ENCODE results near the gene KLHDC10. TPM values are rescaled to one million over a fixed set of nuclear protein-coding genes. Genes with fewer than 3 reads are reported as not detected.
"Not testable (repeated sequence)": the region's sequence is repeated elsewhere in the genome, so short reads cannot be mapped to it uniquely, and the experiment has no call there.

The KLHDC10 gene
- total RNA-seq, 1 donor from 2014 or later = 16.8 TPM

DNA sequence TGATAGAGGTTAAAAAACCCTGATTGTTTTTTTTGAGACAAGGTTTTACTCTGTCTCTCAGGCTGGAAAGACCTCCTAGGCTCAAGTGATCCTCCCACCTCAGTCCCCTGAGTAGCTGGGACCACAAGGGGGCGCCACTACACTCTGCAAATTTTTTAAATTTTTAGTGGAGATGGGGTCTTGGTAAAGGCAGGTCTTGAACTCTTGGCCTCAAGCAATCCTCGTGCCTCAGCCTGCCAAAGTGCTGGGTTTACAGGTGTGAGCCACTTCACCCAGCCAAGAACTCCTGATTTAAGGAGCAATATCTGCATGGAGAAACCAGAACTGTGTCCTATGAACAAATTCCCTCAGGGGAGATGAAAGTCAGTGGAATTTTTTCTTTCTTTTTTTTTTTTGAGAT is 7.3 kb upstream of the KLHDC10 start:
- H3K9me3 Mint-ChIP-seq = no peaks in the 10 kb centered on the region
- H3K4me3 Mint-ChIP-seq = no peak overlapping the region
- peaks cover 2% of the 10 kb centered on the region for H3K4me1 Mint-ChIP-seq
- H3K27ac Mint-ChIP-seq = no peak overlapping the region
- no peaks in the 10 kb centered on the region for H3K36me3 Mint-ChIP-seq (ENCODE audit: low read depth)
- H3K27me3 Mint-ChIP-seq = no peaks in the 10 kb centered on the region
- peak; percentile 90 for DNase-seq
- intact Hi-C loops (cut with micrococcal nuclease) = loop anchor here (2.0 kb wide), 1 partner anchor 696 kb away; no protein-coding TSS in a partner anchor

DNA sequence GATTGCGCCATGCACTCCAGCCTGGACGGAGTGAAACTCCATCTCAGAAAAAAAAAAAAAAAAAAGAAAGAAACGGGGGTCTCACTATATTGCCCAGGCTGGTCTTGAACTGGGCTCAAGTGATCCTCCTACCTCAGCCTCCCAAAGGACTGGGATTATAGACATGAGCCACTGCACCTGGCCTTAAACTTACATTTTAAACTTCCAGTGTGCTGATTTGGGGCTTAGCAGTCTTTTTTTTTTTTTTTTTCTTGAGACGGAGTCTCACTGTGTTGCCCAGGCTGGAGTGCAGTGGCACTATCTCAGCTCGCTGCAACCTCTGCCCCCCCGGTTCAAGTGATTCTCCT is 5.8 kb upstream of the KLHDC10 start:
- H3K4me3 Mint-ChIP-seq; H3K36me3 Mint-ChIP-seq (ENCODE audit: low read depth); H3K27me3 Mint-ChIP-seq; H3K4me1 Mint-ChIP-seq; H3K9me3 Mint-ChIP-seq; DNase-seq; intact Hi-C loops (cut with micrococcal nuclease); H3K27ac Mint-ChIP-seq: not testable (repeated sequence)

DNA sequence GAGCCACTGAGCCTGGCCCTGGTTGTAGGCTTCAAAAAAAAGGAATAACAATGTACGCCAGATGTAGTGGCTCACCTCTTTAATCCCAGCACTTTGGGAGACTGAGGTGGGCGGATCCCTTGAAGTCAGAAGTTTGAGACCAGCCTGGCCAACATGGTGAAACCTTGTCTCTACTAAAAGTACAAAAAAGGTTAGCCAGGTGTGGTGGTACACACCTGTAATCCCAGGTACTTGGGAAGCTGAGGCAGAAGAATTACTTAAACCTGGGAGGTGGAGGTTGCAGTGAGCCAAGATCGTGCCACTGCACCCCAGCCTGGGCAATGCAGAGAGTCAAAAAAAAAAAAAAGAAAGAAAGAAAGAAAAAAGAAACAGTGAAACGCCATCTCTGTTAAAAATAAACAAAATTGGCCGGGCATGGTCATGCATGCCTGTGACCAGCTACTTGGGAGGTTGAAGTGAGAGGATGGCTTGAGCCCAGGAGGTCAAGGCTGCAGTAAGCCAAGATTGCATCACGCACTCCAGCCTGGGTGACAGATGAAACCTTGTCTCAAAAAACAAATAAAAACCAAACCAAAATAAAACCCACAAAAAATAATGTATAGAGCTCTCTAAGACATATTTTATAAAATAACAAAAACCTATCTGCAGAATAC is 4.7 kb upstream of the KLHDC10 start:
- Mint-ChIP-seq H3K9me3 (peaks cover 4% of the 10 kb centered on the region), H3K36me3 (ENCODE audit: low read depth) (peaks cover 2% of the 10 kb centered on the region)
- intact Hi-C loops (cut with micrococcal nuclease) = no loop called here

DNA sequence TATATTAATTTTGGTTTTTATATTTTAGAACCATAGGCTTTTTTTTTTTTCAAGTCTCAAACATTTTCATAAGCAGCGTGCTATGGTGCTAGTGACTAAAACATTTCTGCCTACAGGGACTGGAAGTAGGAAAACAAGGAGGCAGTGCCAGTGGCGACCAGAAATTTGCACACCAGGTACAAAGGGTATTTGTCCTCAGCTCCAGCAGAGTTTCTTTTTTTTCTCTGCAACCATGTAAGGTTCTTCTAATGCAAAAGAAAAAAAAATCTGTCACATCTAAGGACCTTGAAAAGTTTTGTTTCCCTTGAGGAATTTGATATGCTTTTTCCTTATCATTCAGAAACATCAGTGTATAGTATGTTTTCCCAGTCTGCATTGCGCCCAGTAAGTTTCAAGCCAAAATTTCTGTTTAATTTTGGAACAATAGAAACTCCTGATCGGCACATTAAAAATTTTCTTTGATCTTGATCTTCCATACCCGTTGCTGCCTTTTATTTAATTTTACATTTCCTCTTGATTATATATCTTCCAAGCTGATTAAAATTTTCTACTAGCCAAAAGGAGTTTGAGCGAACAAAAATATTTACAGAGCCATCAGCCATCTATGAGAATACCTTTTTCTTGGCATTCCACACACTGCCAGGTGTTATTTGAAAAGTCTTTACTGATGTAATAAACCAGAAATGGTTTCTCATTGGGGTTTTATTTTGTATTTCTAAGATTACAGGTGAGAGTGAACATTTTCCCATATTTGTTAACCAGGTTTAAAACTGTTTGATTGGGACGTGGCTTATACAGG is 956 bp upstream of the KLHDC10 start:
- no peaks in the 10 kb centered on the region for H3K27me3 Mint-ChIP-seq
- peak overlapping the region; percentile 95 for H3K4me3 Mint-ChIP-seq
- intact Hi-C loops (cut with micrococcal nuclease) = no loop called here
- DNase-seq = no peak
- no peak overlapping the region for H3K27ac Mint-ChIP-seq
- peaks cover 27% of the 10 kb centered on the region for H3K4me1 Mint-ChIP-seq
- H3K9me3 Mint-ChIP-seq = peaks cover 4% of the 10 kb centered on the region
- H3K36me3 Mint-ChIP-seq (ENCODE audit: low read depth) = peaks cover 8% of the 10 kb centered on the region

More for the DNA sequence above, 4.7 kb upstream of the KLHDC10 start:
- H3K27ac Mint-ChIP-seq = no peak overlapping the region
- no peak for DNase-seq
- H3K4me3 Mint-ChIP-seq = no peak overlapping the region
- peaks cover 8% of the 10 kb centered on the region for H3K4me1 Mint-ChIP-seq
- no peaks in the 10 kb centered on the region for H3K27me3 Mint-ChIP-seq

DNA sequence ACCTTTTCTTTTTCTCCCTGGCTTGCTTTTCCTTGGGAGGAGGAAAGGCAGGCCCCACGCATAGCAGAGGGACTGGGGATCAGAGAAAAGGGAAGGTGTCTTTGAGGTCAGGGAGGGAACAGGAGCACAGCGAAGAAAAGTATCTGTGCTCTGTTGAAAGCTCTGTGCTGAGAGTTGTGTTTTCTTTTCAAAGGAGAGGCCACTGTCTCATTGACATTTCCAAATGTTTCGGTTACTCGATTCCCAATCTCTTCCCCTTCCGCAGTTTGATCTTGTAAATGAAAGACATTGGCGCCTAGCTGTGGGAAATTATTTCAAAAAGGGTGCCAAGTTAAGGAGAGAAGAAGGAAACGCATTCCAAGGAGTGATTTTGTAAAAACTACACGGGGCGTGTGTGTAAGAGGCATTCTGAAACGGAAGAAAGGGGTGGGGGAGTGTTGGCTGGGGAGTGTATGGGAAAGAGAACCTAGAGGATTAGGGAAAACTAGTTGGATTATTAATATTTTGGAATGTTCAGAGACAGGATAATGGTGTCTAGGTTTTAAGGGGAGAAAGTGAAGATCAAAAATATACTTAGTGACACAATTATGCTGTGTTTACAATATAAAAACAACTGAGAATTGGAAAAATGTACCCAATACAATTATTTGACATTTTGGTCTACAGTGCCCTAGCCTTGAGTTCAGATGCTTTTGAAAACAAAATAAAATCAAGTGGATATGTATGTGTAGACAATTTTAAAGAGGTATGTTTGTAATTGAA is 708 bp downstream of the KLHDC10 start:
- peak overlapping the region; percentile 95 for H3K4me3 Mint-ChIP-seq
- H3K27ac Mint-ChIP-seq = peak overlapping the region; percentile 75
- intact Hi-C loops (cut with micrococcal nuclease) = loop anchor here (1.0 to 10.0 kb wide), 8 partner anchors 20 to 576 kb away; partner anchors contain the start of genes CEP41 and ZC3HC1
- H3K36me3 Mint-ChIP-seq (ENCODE audit: low read depth) = peaks cover 8% of the 10 kb centered on the region
- H3K27me3 Mint-ChIP-seq = no peaks in the 10 kb centered on the region
- DNase-seq = no peak
- peaks cover 27% of the 10 kb centered on the region for H3K4me1 Mint-ChIP-seq
- H3K9me3 Mint-ChIP-seq = peaks cover 4% of the 10 kb centered on the region

DNA sequence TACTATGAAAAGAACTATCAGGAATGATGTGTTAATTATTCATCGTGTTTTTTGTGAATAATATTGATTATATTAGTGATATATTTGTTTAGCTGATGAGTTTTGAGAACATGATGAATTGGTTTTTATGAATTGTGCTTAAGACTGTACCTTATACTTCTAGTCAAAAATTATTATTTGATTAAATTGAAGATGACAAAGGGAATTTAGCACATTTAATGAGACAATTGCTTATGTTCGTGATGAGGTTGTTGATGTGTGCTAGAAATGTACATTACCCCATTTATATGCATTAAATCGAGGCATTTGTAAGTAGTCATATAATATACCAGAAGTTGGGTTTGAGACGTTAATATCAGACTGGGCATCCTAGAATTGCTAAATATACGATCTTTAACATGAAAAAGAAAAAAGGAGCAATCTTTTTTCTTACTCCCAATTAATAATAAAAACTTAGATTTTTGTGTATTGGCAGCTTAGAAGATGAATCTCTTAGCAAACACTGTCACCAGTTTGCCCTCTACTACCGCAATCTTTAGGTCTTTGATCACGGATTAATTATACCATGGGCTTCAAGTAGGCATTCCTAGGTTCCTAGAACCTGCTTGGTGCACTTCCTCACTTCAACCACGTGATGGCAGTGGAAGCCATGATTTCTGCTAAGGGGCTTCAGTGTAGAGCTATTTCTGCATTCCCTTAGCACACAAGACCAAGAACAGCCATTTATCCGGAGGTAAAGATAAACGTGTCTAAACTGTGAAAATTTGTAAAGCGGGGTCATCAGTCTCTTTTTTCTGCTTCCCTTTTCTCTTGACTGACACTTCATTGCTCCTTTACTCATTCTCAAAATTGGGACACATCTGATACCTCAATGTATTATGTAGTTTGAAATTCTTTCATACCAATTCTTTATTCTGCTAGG is 1.6 kb downstream of the KLHDC10 start:
- Mint-ChIP-seq H3K4me1 (peaks cover 27% of the 10 kb centered on the region), H3K27me3 (no peaks in the 10 kb centered on the region), H3K9me3 (peaks cover 4% of the 10 kb centered on the region), H3K4me3 (peak overlapping the region; percentile 4), H3K36me3 (ENCODE audit: low read depth) (peaks cover 8% of the 10 kb centered on the region), H3K27ac (no peak overlapping the region)
- intact Hi-C loops (cut with micrococcal nuclease) = loop anchor here (1.0 to 10.0 kb wide), 10 partner anchors 65 to 761 kb away; partner anchors contain the start of genes CEP41 and TMEM209
- peak; percentile 88 for DNase-seq

DNA sequence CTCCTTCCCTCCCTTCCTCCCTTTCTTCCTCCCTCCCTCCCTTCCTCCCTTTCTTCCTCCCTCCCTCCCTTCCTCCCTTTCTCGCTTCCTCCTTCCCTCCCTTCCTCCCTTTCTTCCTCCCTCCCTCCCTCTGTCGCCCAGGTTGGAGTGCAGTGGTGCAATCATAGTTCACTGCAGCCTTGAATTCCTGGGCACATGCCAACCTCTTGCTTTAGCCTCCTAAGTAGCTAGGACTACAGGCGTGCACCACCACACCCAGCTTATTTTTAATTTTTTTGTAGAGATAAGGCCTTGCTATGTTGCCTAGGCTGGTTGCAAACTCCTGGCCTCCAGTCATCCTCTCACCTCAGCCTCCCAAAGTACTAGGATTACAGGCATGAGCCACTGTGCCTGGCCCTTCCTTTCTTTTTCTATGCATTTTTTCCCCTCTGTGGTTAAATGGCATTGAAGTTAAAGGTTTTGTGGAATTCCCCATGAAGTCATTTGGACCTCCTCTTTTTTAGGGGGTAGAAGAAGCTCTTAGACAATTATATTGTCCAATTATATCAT is 9.6 kb downstream of the KLHDC10 start:
- H3K4me3 Mint-ChIP-seq = no peak overlapping the region
- H3K27ac Mint-ChIP-seq = no peak overlapping the region
- peaks cover 8% of the 10 kb centered on the region for H3K4me1 Mint-ChIP-seq
- no peaks in the 10 kb centered on the region for H3K9me3 Mint-ChIP-seq
- DNase-seq = no peak
- H3K36me3 Mint-ChIP-seq (ENCODE audit: low read depth) = peaks cover 14% of the 10 kb centered on the region
- H3K27me3 Mint-ChIP-seq = no peaks in the 10 kb centered on the region
- intact Hi-C loops (cut with micrococcal nuclease) = loop anchor here (5.0 to 10.0 kb wide), 3 partner anchors 42 to 485 kb away; no protein-coding TSS in a partner anchor

DNA sequence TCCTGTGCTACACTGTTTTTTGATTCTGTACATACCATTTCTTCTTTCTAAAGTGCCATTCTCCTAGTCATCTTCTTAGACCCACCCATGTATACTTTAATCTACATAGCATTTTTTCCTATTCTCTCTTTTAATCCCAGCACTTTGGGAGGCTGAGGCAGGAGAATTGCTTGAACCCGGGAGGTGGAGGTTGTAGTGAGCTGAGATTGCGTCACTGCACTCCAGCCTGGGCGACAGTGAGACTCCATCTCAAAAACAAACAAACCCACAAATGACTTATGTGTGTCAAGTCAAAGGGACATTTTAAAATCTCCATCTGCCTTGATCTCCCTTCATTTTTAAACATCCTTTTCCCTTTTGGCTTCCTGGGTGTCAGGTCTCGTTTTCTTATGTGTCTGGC is 13.2 kb downstream of the KLHDC10 start:
- not testable (repeated sequence) for H3K4me3 Mint-ChIP-seq, H3K27ac Mint-ChIP-seq, H3K27me3 Mint-ChIP-seq, DNase-seq, H3K9me3 Mint-ChIP-seq
- Mint-ChIP-seq H3K36me3 (ENCODE audit: low read depth) (peaks cover 14% of the 10 kb centered on the region), H3K4me1 (peaks cover 11% of the 10 kb centered on the region)
- intact Hi-C loops (cut with micrococcal nuclease) = loop anchor here (5.0 kb wide), 1 partner anchor 39 kb away; no protein-coding TSS in a partner anchor

DNA sequence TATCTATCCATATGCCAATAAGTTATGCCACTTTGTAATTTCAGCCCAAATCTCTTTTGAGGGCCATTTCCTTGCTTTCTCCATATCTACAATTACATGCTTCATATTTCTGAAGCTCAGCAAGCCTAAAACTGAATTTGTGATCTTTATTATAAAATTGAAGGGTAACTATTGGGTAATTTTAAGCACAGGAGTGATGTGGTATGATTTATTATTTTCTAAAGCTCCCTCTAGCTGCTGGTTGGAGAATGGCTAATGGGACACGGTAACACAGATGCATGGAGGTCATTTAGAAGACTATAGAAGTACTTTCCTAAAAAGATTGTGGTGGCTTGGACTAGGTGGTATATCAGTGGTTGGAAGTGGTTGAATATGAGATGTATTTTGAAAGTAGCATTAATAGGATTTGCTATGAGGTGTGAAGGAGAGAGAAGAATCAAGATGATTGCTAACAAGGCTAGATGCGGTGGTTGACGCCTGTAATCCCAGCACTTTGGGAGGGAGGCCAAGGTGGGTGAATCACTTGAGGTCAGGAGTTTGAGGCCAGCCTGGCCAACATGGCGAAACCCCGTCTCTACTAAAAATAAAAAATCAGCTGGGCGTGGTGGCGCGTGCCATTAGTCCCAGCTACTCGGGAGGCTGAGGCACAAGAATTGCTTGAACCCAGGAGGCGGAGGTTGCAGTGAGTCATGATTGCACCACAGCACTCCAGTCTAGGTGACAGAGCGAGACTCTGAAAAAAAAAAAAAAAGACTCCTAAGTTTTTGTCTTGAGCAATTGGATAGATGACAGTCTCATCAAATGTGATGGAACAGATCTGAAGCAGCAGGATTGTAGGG is 13.9 kb downstream of the KLHDC10 start:
- no peaks in the 10 kb centered on the region for H3K9me3 Mint-ChIP-seq
- no peak overlapping the region for H3K4me3 Mint-ChIP-seq
- DNase-seq = no peak
- no peaks in the 10 kb centered on the region for H3K27me3 Mint-ChIP-seq
- H3K4me1 Mint-ChIP-seq = peaks cover 11% of the 10 kb centered on the region
- no peak overlapping the region for H3K27ac Mint-ChIP-seq
- intact Hi-C loops (cut with micrococcal nuclease) = loop anchor here (5.0 kb wide), 1 partner anchor 38 kb away; no protein-coding TSS in a partner anchor
- peaks cover 10% of the 10 kb centered on the region for H3K36me3 Mint-ChIP-seq (ENCODE audit: low read depth)

DNA sequence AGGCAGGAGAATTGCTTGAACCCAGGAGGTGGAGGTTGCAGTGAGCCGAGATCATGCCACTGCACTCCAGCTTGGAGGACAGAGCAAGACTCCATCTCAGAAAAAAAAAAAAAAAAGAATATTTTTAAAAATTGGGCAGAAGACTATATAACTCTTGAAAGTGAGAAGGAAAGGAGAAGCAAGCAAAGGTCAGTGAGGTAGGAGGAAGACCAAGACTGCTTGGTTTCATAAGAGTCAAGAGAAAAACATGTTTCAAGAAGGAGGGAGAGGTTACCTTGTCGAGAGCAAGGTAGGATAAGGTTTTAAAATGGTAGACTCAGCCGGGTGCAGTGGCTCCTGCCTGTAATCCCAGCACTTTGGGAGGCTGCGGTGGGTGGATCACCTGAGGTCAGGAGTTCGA is 14.9 kb downstream of the KLHDC10 start:
- H3K27ac Mint-ChIP-seq; H3K4me1 Mint-ChIP-seq; H3K4me3 Mint-ChIP-seq; H3K36me3 Mint-ChIP-seq (ENCODE audit: low read depth); H3K9me3 Mint-ChIP-seq; H3K27me3 Mint-ChIP-seq; DNase-seq; intact Hi-C loops (cut with micrococcal nuclease): not testable (repeated sequence)

DNA sequence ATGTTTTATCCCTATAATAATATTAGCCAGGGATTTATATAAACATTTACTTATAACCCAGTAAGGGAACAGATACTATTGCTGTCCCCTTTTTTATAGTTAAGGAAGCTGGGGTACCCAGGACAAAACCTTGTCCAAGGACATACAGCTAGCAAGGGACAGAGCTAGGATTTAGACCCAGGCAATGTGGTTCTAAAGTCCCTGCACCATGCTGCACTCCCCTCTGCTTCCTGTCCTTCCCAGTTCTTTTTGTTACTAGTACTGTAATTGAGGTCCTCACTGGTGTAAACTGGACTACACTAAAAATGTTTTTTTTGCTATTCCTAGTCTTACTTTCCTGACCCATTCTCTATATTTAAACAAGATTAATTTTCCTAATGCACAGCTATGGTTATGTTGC is 16.6 kb downstream of the KLHDC10 start:
- peaks cover 12% of the 10 kb centered on the region for H3K4me1 Mint-ChIP-seq
- no peak for DNase-seq
- H3K4me3 Mint-ChIP-seq = no peak overlapping the region
- H3K27ac Mint-ChIP-seq = no peak overlapping the region
- peaks cover 7% of the 10 kb centered on the region for H3K36me3 Mint-ChIP-seq (ENCODE audit: low read depth)
- no peaks in the 10 kb centered on the region for H3K27me3 Mint-ChIP-seq
- intact Hi-C loops (cut with micrococcal nuclease) = no loop called here
- no peaks in the 10 kb centered on the region for H3K9me3 Mint-ChIP-seq

DNA sequence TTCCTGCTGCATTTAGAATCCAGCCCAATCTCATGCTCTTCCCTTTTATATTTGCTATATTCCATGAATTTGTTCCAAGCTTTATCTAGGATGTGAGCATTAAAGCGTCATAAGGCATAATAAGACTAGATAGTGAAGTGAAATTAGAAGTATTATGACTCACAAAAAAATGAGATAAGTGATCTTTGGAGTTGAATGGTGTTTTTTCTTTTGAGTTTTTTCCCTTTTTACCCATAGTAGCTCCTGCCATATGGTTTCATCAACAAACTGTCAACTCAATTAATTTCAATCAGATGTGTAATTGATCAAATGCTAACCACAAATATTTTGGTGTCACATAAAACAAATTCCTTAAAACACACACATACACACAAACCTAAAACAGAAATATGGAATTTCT is 17.0 kb downstream of the KLHDC10 start:
- Mint-ChIP-seq H3K36me3 (ENCODE audit: low read depth) (peaks cover 7% of the 10 kb centered on the region), H3K4me3 (no peak overlapping the region), H3K9me3 (no peaks in the 10 kb centered on the region), H3K27ac (no peak overlapping the region), H3K27me3 (no peaks in the 10 kb centered on the region), H3K4me1 (peaks cover 12% of the 10 kb centered on the region)
- intact Hi-C loops (cut with micrococcal nuclease) = no loop called here
- no peak for DNase-seq

Measured in activated CD4-positive, alpha-beta T cell treated with anti-CD3 and anti-CD28 coated beads, Interleukin-2, amount 10 ng/mL, durations not matched to agents 24 days and 14 days (primary cell).